Measurements from ENCODE around the gene ARL14.

Gene ARL14

GRCh38 chr3:160676547-160677303, at the start of gene ARL14:
Gene ARL14 (plus strand): TSS chr3:160677160. CDS start chr3:160677347, 187 bp downstream.
- in situ Hi-C loops (cut with MboI; ENCODE audit: low sequenced_read_pairs), result no loop called here

- in situ Hi-C loops (cut with MboI; ENCODE audit: low sequenced_read_pairs), result no loop called here
Measured at GRCh38 chr3:160629491-160629890, 47.5 kb upstream of the ARL14 start.

GRCh38 chr3:160633361-160634083, 43.4 kb upstream of the ARL14 start:
- in situ Hi-C loops (cut with MboI; ENCODE audit: low sequenced_read_pairs), result no loop called here

- in situ Hi-C loops (cut with MboI; ENCODE audit: low sequenced_read_pairs), result no loop called here
Measured at GRCh38 chr3:160635213-160635612, 41.7 kb upstream of the ARL14 start.

- in situ Hi-C loops (cut with MboI; ENCODE audit: low sequenced_read_pairs), result no loop called here
Measured at GRCh38 chr3:160637086-160637485, 39.9 kb upstream of the ARL14 start.

- in situ Hi-C loops (cut with MboI; ENCODE audit: low sequenced_read_pairs), result no loop called here
Measured at GRCh38 chr3:160638184-160638583, 38.8 kb upstream of the ARL14 start.

GRCh38 chr3:160641665-160642309, 35.2 kb upstream of the ARL14 start:
- in situ Hi-C loops (cut with MboI; ENCODE audit: low sequenced_read_pairs), result no loop called here

- in situ Hi-C loops (cut with MboI; ENCODE audit: low sequenced_read_pairs), result no loop called here
Measured at GRCh38 chr3:160643994-160644393, 33.0 kb upstream of the ARL14 start.

GRCh38 chr3:160644491-160644890, 32.5 kb upstream of the ARL14 start:
- in situ Hi-C loops (cut with MboI; ENCODE audit: low sequenced_read_pairs), result no loop called here

- in situ Hi-C loops (cut with MboI; ENCODE audit: low sequenced_read_pairs), result no loop called here
Measured at GRCh38 chr3:160648701-160649100, 28.3 kb upstream of the ARL14 start.

GRCh38 chr3:160649596-160649995, 27.4 kb upstream of the ARL14 start:
- in situ Hi-C loops (cut with MboI; ENCODE audit: low sequenced_read_pairs), result no loop called here

GRCh38 chr3:160653512-160653911, 23.4 kb upstream of the ARL14 start:
- in situ Hi-C loops (cut with MboI; ENCODE audit: low sequenced_read_pairs), result no loop called here

GRCh38 chr3:160660902-160661301, 16.1 kb upstream of the ARL14 start:
- in situ Hi-C loops (cut with MboI; ENCODE audit: low sequenced_read_pairs), result no loop called here

- in situ Hi-C loops (cut with MboI; ENCODE audit: low sequenced_read_pairs), result no loop called here
Measured at GRCh38 chr3:160661660-160662059, 15.3 kb upstream of the ARL14 start.

GRCh38 chr3:160665231-160665630, 11.7 kb upstream of the ARL14 start:
- in situ Hi-C loops (cut with MboI; ENCODE audit: low sequenced_read_pairs), result no loop called here

GRCh38 chr3:160665784-160666526, 11.0 kb upstream of the ARL14 start:
- in situ Hi-C loops (cut with MboI; ENCODE audit: low sequenced_read_pairs), result no loop called here

- in situ Hi-C loops (cut with MboI; ENCODE audit: low sequenced_read_pairs), result no loop called here
Measured at GRCh38 chr3:160667452-160667851, 9.5 kb upstream of the ARL14 start.

- in situ Hi-C loops (cut with MboI; ENCODE audit: low sequenced_read_pairs), result no loop called here
Measured at GRCh38 chr3:160668454-160668853, 8.5 kb upstream of the ARL14 start.

GRCh38 chr3:160671231-160671630, 5.7 kb upstream of the ARL14 start:
- in situ Hi-C loops (cut with MboI; ENCODE audit: low sequenced_read_pairs), result no loop called here

- in situ Hi-C loops (cut with MboI; ENCODE audit: low sequenced_read_pairs), result no loop called here
Measured at GRCh38 chr3:160671995-160672394, 5.0 kb upstream of the ARL14 start.

GRCh38 chr3:160673188-160673587, 3.8 kb upstream of the ARL14 start:
- in situ Hi-C loops (cut with MboI; ENCODE audit: low sequenced_read_pairs), result no loop called here
